H9 (cell line): ENCODE measurements around the gene SUN2. TPM values are rescaled to one million over a fixed set of nuclear protein-coding genes. Genes with fewer than 3 reads are reported as not detected.

Experiments used
- DNase-seq: peaks from one replicate; pipeline ENCODE4 v3.0.0-alpha.2; 2017
- H2AFZ ChIP-seq: one replicate; pipeline ENCODE4 v1.6.1; 2013; ENCODE audit warnings: mild to moderate bottlenecking, low read length, control low read depth, moderate library complexity
- H2AK5ac ChIP-seq: 2 replicates; pipeline ENCODE4 v1.6.1; 2013; ENCODE audit warnings: low read length, control low read depth, mixed read lengths; ENCODE audit not compliant: insufficient read length
- H2BK120ac ChIP-seq: one replicate; pipeline ENCODE4 v1.6.1; 2013; ENCODE audit warnings: low read depth, mild to moderate bottlenecking, low read length, control low read depth, inconsistent platforms; ENCODE audit not compliant: poor library complexity, severe bottlenecking
- H2BK12ac ChIP-seq: 2 replicates; pipeline ENCODE4 v1.6.1; 2013; ENCODE audit warnings: low read length, control low read depth, mixed read lengths, low read depth; ENCODE audit not compliant: insufficient read length
- H2BK15ac ChIP-seq: 2 replicates; pipeline ENCODE4 v1.6.1; 2013; ENCODE audit warnings: low read depth, low read length, control low read depth
- H2BK20ac ChIP-seq: one replicate; pipeline ENCODE4 v1.6.1; 2013; ENCODE audit warnings: low read depth, mild to moderate bottlenecking, low read length, control low read depth, inconsistent platforms; ENCODE audit not compliant: poor library complexity, severe bottlenecking
- H2BK5ac ChIP-seq: 2 replicates; pipeline ENCODE4 v1.6.1; 2013; ENCODE audit warnings: low read length, control low read depth, mixed read lengths; ENCODE audit not compliant: insufficient read length
- H3K14ac ChIP-seq: 2 replicates; pipeline ENCODE4 v1.6.1; 2013; ENCODE audit warnings: low read length, control low read depth; ENCODE audit not compliant: insufficient read depth
- H3K18ac ChIP-seq: 2 replicates; pipeline ENCODE4 v1.6.1; 2013; ENCODE audit warnings: low read depth, mild to moderate bottlenecking, mixed read lengths, low read length, control low read depth; ENCODE audit not compliant: insufficient read length
- H3K23ac ChIP-seq: 2 replicates; pipeline ENCODE4 v1.6.1; 2013; ENCODE audit warnings: low read length, control low read depth, mixed read lengths, low read depth; ENCODE audit not compliant: insufficient read length
- H3K23me2 ChIP-seq: 2 replicates; pipeline ENCODE4 v1.6.1; 2013; ENCODE audit warnings: low read depth, mild to moderate bottlenecking, mixed read lengths, low read length, control low read depth; ENCODE audit not compliant: insufficient read length, poor library complexity, severe bottlenecking
- H3K27ac ChIP-seq: 2 replicates; pipeline ENCODE4 v1.5.1; 2013; ENCODE audit warnings: low read length, control low read depth, mixed read lengths, low read depth; ENCODE audit not compliant: insufficient read length
- H3K27me3 ChIP-seq: 2 replicates; pipeline ENCODE4 v1.6.1; 2013; ENCODE audit warnings: low read length, control low read depth, inconsistent platforms; ENCODE audit not compliant: insufficient read depth
- H3K4ac ChIP-seq: 2 replicates; pipeline ENCODE4 v1.6.1; 2013; ENCODE audit warnings: low read depth, mild to moderate bottlenecking, control low read depth, inconsistent platforms, low read length, moderate library complexity
- H3K4me1 ChIP-seq: 2 replicates; pipeline ENCODE4 v1.6.1; 2013; ENCODE audit warnings: low read length, control low read depth, inconsistent platforms; ENCODE audit not compliant: insufficient read depth
- H3K4me2 ChIP-seq: 2 replicates; pipeline ENCODE4 v1.6.1; 2013; ENCODE audit warnings: low read length, control low read depth, mixed read lengths; ENCODE audit not compliant: insufficient read length, insufficient read depth
- H3K56ac ChIP-seq: 2 replicates; pipeline ENCODE4 v1.6.1; 2013; ENCODE audit warnings: low read depth, mild to moderate bottlenecking, mixed read lengths, low read length, control low read depth; ENCODE audit not compliant: insufficient read length
- H3K79me1 ChIP-seq: 2 replicates; pipeline ENCODE4 v1.6.1; 2013; ENCODE audit warnings: low read depth, mild to moderate bottlenecking, moderate library complexity, low read length, control low read depth, inconsistent platforms; ENCODE audit not compliant: insufficient read depth, poor library complexity, severe bottlenecking
- H3K79me2 ChIP-seq: 2 replicates; pipeline ENCODE4 v1.6.1; 2013; ENCODE audit warnings: low read length, control low read depth, inconsistent platforms; ENCODE audit not compliant: insufficient read depth
- H3K9ac ChIP-seq: 2 replicates; pipeline ENCODE4 v1.6.1; 2013; ENCODE audit warnings: low read length, control low read depth, mixed read lengths; ENCODE audit not compliant: insufficient read length; ENCODE audit errors: extremely low read depth
- H3K9me3 ChIP-seq: one replicate; pipeline ENCODE4 v1.6.1; 2013; ENCODE audit warnings: low read depth, low read length, inconsistent platforms; ENCODE audit not compliant: control insufficient read depth
- H3T11ph ChIP-seq: one replicate; pipeline ENCODE4 v1.6.1; 2013; ENCODE audit warnings: mild to moderate bottlenecking, low read length, control low read depth, inconsistent platforms
- H4K20me1 ChIP-seq: one replicate; pipeline ENCODE4 v1.6.1; 2013; ENCODE audit not compliant: control insufficient read depth, insufficient read length, insufficient read depth
- H4K5ac ChIP-seq: 2 replicates; pipeline ENCODE4 v1.6.1; 2013; ENCODE audit warnings: low read depth, mild to moderate bottlenecking, mixed read lengths, low read length, control low read depth; ENCODE audit not compliant: insufficient read length
- H4K8ac ChIP-seq: replicated peaks from 2 replicates; pipeline ENCODE4 v1.6.1; 2013; ENCODE audit warnings: low read length, control low read depth, mixed read lengths, low read depth; ENCODE audit not compliant: insufficient read length
- H4K91ac ChIP-seq: 2 replicates; pipeline ENCODE4 v1.6.1; 2013; ENCODE audit warnings: low read depth, mild to moderate bottlenecking, moderate library complexity, mixed read lengths, low read length, control low read depth; ENCODE audit not compliant: insufficient read length
- H3K27ac Mint-ChIP-seq, 3 experiments: 2 replicates in 2 of 3; 3 replicates in 1 of 3; pipeline ENCODE4 v1.8.0; 2020 to 2021; ENCODE audit warnings: mixed read lengths in 3 of 3, mild to moderate bottlenecking in 1 of 3, moderate library complexity in 1 of 3
- H3K27me3 Mint-ChIP-seq: 2 replicates; pipeline ENCODE4 v1.8.0; 2021; ENCODE audit warnings: low read depth, mild to moderate bottlenecking, moderate library complexity, mixed read lengths
- H3K36me3 Mint-ChIP-seq, 3 experiments: 2 replicates in 2 of 3; 3 replicates in 1 of 3; pipeline ENCODE4 v1.8.0; 2020 to 2021; ENCODE audit warnings: low read depth in 3 of 3, mixed read lengths in 3 of 3; ENCODE audit not compliant: insufficient read depth in 1 of 3
- H3K4me1 Mint-ChIP-seq, 2 experiments: 2 replicates each; pipeline ENCODE4 v1.8.0; 2020; ENCODE audit warnings: mixed read lengths in 2 of 2
- H3K4me3 Mint-ChIP-seq, 2 experiments: 2 replicates in 1 of 2; 3 replicates in 1 of 2; pipeline ENCODE4 v1.8.0; 2020 to 2021; ENCODE audit warnings: mild to moderate bottlenecking in 2 of 2, mixed read lengths in 2 of 2, moderate library complexity in 1 of 2
- H3K9me3 Mint-ChIP-seq, 2 experiments: 2 replicates in 1 of 2; 3 replicates in 1 of 2; pipeline ENCODE4 v1.8.0; 2020; ENCODE audit warnings: mild to moderate bottlenecking in 2 of 2, mixed read lengths in 2 of 2, moderate library complexity in 1 of 2
- CTCF ChIP-seq: fragments of 200-600 bp; sonication (generic); conservative IDR thresholded peaks from 3 replicates; pipeline ENCODE4 v1.8.0; 2021; ENCODE audit warnings: antibody characterized with exemption, mild to moderate bottlenecking
- WGBS: extraction: QIAGEN DNeasy Blood & Tissue Kit; methylation state at CpG from one replicate; pipeline ENCODE4 v1.1.7; 2013; ENCODE audit warnings: missing lambda C conversion rate, low lambda C conversion rate, mixed read lengths; ENCODE audit not compliant: insufficient read length; ENCODE audit errors: extremely low coverage; 5-methylcytosine and 5-hydroxymethylcytosine counted together
- total RNA-seq: library from RNA; stranded (reverse); gene quantifications from 2 replicates; pipeline ENCODE4 v1.2.1, GENCODE V29; 2021

SUN2 gene
- total RNA-seq, 1 experiment from 2014 or later: 12.0 TPM

- Histone ChIP-seq H3K18ac (no peak overlapping the region), H4K91ac (no peak overlapping the region), H2AFZ (no peak overlapping the region), H3K4me1 (no peaks in the 10 kb centered on the region), H3K79me1 (no peaks in the 10 kb centered on the region), H3K23ac (no peak overlapping the region), H2BK15ac (no peak overlapping the region), H4K5ac (no peak overlapping the region), H3K9ac (no peak overlapping the region), H3K14ac (no peak overlapping the region), H3K56ac (no peak overlapping the region), H3K4me2 (no peak overlapping the region), H3K9me3 (no peaks in the 10 kb centered on the region), H3K79me2 (no peaks in the 10 kb centered on the region), H4K8ac (no peak overlapping the region), H3K4ac (no peak overlapping the region), H3T11ph (no peak overlapping the region), H2BK12ac (no peak overlapping the region), H2BK5ac (no peak overlapping the region), H3K23me2 (peaks cover 2% of the 10 kb centered on the region), H2BK20ac (no peak overlapping the region), H3K27ac (no peak overlapping the region), H4K20me1 (no peaks in the 10 kb centered on the region), H3K27me3 (no peaks in the 10 kb centered on the region), H2BK120ac (no peak overlapping the region), H2AK5ac (no peak overlapping the region)
- Mint-ChIP-seq H3K4me3 (no peak overlapping the region), H3K27me3 (no peaks in the 10 kb centered on the region; the same call in 1 of the 2 replicates), H3K27ac (no peak overlapping the region; a peak in 1 of 7 replicates), H3K36me3 (no peaks in the 10 kb centered on the region), H3K9me3 (no peaks in the 10 kb centered on the region), H3K4me1 (peaks cover 2 to 9% of the 10 kb centered on the region in 2 experiments; a peak in 3 of 4 replicates)
- DNase-seq: peak; percentile 93
- WGBS: no CpG with 5 or more reads among the region's 14 CpGs
- TF ChIP-seq CTCF: peak; percentile 93
These were observed 10.4 kb upstream of the SUN2 start for GRCh38 chr22:38766076-38766777.
